ENCODE results near the gene MRM3.
"Not testable (repeated sequence)": the region's sequence is repeated elsewhere in the genome, so short reads cannot be mapped to it uniquely, and the experiment has no call there.

Gene MRM3

DNA sequence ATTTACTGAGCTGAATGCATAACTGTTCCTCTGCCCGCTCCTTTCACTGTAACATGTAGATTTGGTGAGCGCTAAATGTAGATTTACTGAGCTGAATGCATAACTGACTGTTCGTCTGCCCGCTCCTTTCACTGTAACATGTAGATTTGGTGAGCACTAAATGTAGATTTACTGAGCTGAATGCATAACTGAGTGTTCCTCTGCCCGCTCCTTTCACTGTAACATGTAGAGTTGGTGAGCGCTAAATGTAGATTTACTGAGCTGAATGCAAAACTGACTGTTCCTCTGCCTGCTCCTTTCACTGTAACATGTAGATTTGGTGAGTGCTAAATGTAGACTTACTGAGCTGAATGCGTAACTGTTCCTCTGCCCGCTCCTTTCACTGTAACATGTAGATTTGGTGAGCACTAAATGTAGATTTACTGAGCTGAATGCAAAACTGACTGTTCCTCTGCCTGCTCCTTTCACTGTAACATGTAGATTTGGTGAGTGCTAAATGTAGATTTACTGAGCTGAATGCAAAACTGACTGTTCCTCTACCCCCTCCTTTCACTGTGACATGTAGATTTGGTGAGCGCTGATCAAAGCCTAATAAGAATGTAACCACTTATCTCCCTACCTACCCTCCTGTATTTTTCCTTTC, 26.7 kb upstream of the MRM3 start:
- FAIRE-seq: not testable (repeated sequence)

- FAIRE-seq: not testable (repeated sequence)
Observed at GRCh38 chr17:756010-756567, 26.1 kb upstream of the MRM3 start.

- FAIRE-seq: no peak
Observed at GRCh38 chr17:759964-760363, 22.2 kb upstream of the MRM3 start.

DNA sequence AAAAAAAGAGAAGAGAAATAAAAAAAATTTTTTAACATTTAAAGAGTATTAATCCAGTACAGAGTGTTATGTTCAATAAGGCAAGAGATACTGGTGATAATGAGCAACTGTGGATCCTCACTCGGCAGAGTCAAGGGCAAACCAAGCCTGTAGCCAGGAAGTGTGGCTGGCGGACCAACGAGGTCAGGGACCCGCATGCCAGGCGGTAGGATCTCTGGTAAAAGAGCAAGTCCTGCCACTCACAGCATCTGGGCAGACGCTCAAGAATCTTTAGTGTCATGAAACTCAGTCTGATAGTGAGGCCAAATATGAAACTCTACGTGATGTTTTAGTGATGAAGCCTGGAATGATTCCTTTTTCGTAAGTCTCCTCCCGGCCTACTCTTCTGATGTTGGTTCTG, 21.8 kb upstream of the MRM3 start:
- FAIRE-seq: no peak

- FAIRE-seq: no peak
Observed at GRCh38 chr17:767076-767475, 15.1 kb upstream of the MRM3 start.

DNA sequence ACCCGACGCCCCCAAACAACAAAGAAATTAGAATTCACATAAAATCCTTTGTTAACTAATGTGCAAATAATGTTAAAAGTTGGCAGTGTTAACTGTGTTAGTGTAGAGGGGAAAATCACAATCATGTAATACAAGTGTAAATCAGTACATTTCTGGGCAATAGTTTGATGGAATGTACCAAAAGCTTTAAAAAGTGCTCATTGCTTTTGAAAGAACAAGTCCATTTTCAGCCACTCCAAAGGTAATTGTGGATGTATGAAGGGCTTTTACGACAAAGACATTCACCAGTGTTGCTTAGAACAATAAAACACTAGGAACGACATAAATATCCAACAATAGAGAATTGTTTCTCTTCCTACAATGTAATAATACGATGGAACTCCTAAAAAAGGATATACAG, 9.1 kb upstream of the MRM3 start:
- FAIRE-seq: no peak

GRCh38 chr17:773467-774312, 8.5 kb upstream of the MRM3 start:
- FAIRE-seq: no peak

- FAIRE-seq: no peak
Observed at GRCh38 chr17:774313-774584, 7.9 kb upstream of the MRM3 start.

DNA sequence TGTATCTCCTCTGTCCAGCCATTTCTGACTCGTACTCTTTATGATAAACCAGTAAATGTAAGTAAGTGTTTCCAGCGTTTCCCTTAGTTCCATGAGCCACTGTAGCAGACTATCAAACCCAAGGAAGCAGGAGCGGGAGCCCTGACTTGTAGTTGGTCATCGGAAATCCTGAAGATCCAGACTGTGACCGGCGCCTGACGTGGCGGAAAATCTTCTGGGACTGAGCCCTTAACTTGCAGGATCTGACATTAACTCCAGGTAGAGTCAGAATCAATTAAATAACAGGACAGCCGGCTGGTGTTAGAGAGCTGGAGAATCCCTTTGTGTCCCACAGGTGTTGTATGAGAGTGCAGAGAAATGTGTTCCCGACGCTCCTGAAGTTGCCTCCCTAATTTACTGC, 4.1 kb upstream of the MRM3 start:
- FAIRE-seq: no peak

GRCh38 chr17:784143-784542, 2.0 kb downstream of the MRM3 start:
- FAIRE-seq: no peak

DNA sequence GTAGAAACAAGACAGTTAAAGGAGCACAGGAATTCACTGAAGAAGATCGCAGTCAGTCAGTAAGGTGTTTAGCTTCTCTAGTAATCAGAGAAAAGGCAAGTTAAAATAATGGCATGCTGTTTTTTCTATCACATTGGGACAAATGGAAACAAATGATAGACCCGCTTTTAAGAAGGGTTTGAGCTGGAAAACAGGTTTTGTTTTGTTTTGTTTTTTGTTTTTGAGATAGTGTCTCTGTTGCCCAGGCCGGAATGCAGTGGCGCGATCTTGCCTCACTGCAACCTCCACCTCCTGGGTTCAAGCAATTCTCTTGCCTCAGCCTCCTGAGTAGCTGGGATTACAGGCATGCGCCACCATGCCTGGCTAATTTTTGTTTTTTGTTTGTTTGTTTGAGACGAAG, 3.7 kb downstream of the MRM3 start:
- not testable (repeated sequence) for FAIRE-seq

GRCh38 chr17:787641-788221, 5.6 kb downstream of the MRM3 start:
- FAIRE-seq: no peak

- no peak for FAIRE-seq
Observed at GRCh38 chr17:788551-788950, 6.4 kb downstream of the MRM3 start.

DNA sequence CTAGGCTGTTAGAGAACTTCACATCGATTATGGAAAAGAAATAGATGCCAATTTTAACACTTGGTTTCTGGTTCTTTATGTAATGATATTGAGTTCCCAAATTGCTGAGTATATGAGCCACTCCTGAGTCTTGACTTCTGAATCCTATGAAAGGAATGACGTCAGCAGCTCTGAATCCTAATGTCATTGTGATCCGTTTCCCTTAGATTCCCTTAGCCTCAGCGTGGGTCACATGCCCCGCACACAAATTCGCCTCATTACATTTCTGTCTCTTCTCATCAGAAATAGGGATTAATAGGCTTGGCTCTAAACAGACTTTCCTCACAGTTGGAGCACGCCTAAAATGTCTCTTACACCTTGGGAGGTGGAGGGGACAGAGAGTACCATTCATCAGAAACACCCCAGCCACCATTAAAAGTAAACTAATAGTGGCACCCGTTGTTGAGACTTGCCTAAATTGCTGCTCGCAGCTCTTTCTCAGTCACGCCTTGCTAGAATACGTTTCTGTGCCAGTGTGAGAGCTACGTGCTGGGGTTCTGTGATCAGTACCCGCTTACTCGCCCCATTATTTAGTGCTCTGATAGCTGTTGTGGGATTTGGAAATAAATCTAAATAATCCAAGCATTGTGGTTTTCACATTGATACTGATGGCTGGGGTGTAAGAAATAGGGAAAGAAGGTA, 7.1 kb downstream of the MRM3 start:
- no peak for FAIRE-seq

GRCh38 chr17:789931-790873, 8.0 kb downstream of the MRM3 start:
- not testable (repeated sequence) for FAIRE-seq

DNA sequence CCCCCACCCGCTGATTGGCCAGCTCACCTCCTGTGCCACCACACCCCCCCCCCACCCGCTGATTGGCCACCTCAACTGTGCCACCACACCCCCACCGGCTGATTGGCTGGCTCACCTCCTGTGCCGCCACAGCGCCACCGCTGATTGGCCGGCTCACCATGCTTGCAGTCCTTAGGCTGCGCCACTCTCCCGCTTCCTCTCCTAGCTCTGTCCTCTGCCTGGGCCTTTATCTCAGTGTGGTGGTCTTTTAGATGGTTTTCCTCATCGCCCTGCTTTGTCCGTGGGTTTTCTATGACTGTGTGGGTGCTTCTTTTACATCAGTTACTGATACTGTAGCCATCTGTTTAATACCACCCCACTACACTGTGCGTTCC, 8.7 kb downstream of the MRM3 start:
- not testable (repeated sequence) for FAIRE-seq

DNA sequence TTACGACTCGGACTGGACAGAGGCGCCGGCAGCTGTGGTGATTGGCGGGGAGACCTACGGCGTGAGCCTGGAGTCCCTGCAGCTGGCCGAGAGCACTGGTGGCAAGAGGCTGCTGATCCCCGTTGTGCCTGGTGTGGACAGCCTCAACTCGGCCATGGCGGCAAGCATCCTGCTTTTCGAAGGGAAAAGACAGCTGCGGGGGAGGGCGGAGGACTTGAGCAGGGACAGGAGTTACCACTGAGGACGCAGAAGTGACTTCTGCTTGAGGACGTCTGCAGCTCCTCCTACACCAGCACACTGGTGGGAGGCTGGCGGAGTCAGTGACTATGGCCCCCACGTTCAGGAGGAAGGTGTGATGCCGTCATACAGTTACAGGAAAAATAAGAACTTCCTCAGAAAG, 9.7 kb downstream of the MRM3 start:
- FAIRE-seq: no peak

DNA sequence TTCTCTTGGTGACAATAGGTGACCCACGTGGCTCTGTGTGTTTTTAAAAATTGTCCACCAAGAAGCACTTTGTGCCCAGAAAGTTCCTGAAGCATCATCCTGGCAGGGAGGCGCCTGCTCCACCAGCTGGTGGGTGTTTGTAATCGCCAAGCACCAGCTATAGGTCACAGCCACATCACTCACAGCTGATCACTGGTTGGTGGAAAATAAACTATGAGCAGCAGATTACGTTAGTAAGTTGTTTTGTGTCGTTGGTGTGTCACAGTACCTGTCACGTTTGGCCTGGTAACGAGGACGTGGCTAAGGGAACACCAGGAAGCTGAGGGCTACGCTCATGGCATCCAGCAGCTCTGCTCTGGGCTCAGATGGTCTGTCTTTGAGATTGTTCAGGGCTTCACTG, 10.1 kb downstream of the MRM3 start:
- no peak for FAIRE-seq

DNA sequence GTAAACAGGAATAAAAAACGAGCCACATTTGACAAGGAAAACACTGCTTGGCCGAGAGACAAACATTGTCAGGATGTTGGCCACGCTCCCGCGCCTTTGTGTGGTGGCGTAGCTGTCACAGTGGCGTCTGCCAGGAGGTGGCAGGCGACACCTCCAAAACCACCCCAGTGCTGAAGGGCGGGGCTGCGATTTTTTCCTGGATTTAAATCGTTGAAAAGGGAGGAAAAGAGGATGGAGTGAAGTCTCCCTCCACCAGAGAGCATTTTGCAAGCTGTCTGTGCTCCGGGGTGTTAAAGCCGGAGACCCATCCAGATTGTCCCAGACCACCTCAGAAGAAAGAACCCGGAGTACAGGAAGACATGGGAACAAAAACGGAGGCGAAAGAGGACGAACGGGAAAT, 12.7 kb downstream of the MRM3 start:
- peak; percentile 91 for FAIRE-seq

- no peak for FAIRE-seq
Observed at GRCh38 chr17:795276-795675, 13.1 kb downstream of the MRM3 start.

- FAIRE-seq: no peak
Observed at GRCh38 chr17:795721-796120, 13.6 kb downstream of the MRM3 start.

GRCh38 chr17:796609-797008, 14.5 kb downstream of the MRM3 start:
- FAIRE-seq: no peak
